DOHH2 (cell line): ENCODE results near the gene ZBED2.

Experiments used
- H3F3A ChIP-seq: fragments of 200-600 bp; sonication (generic), shearing (Covaris generic); 2 replicates; pipeline ENCODE4 v1.6.0; 2016; ENCODE audit warnings: antibody characterized with exemption, mild to moderate bottlenecking; ENCODE audit not compliant: control insufficient read depth, insufficient read depth
- H3K27ac ChIP-seq: fragments of 200-600 bp; sonication (generic); 2 replicates; pipeline ENCODE4 v1.5.1; 2014; ENCODE audit warnings: low read depth, mild to moderate bottlenecking, low read length, moderate library complexity
- H3K27me3 ChIP-seq: fragments of 200-600 bp; sonication (generic); 2 replicates; pipeline ENCODE4 v1.6.1; 2014; ENCODE audit warnings: mild to moderate bottlenecking, low read length, mixed read lengths; ENCODE audit not compliant: control insufficient read depth
- H3K36me3 ChIP-seq: fragments of 200-600 bp; sonication (generic); 2 replicates; pipeline ENCODE4 v1.6.1; 2014; ENCODE audit warnings: mild to moderate bottlenecking, low read length, moderate library complexity, mixed read lengths; ENCODE audit not compliant: control insufficient read depth
- H3K4me1 ChIP-seq: fragments of 200-600 bp; sonication (generic); 2 replicates; pipeline ENCODE4 v1.6.1; 2014; ENCODE audit warnings: mild to moderate bottlenecking, low read length, mixed read lengths; ENCODE audit not compliant: control insufficient read depth
- H3K4me2 ChIP-seq: fragments of 200-600 bp; sonication (generic); 2 replicates; pipeline ENCODE4 v1.6.0; 2014; ENCODE audit warnings: mild to moderate bottlenecking, low read length, moderate library complexity
- H3K4me3 ChIP-seq: fragments of 200-600 bp; sonication (generic); 2 replicates; pipeline ENCODE4 v1.5.1; 2014; ENCODE audit warnings: mild to moderate bottlenecking, low read length, mixed read lengths
- H3K79me2 ChIP-seq: fragments of 200-600 bp; sonication (generic); 2 replicates; pipeline ENCODE4 v1.6.1; 2014; ENCODE audit warnings: mild to moderate bottlenecking, low read length, mixed read lengths; ENCODE audit not compliant: control insufficient read depth
- H3K9me2 ChIP-seq: fragments of 200-600 bp; sonication (generic); replicated peaks from 2 replicates; pipeline ENCODE4 v1.6.1; 2014; ENCODE audit warnings: mild to moderate bottlenecking, low read length, mixed read lengths; ENCODE audit not compliant: control insufficient read depth
- H3K9me3 ChIP-seq: fragments of 200-600 bp; sonication (generic); 2 replicates; pipeline ENCODE4 v1.6.1; 2014; ENCODE audit warnings: antibody characterized with exemption, low read length, mixed read lengths; ENCODE audit not compliant: control insufficient read depth, insufficient read depth
- H4K20me1 ChIP-seq: fragments of 200-600 bp; sonication (generic); 2 replicates; pipeline ENCODE4 v1.6.0; 2014; ENCODE audit warnings: low read depth, mild to moderate bottlenecking, antibody characterized with exemption, low read length, moderate library complexity; ENCODE audit not compliant: control insufficient read depth, insufficient read depth
- EZH2phosphoT487 ChIP-seq: fragments of 200-600 bp; sonication (generic); IDR thresholded peaks from 2 replicates; pipeline ENCODE4 v1.6.1; 2017; ENCODE audit warnings: borderline replicate concordance, mild to moderate bottlenecking, antibody characterized with exemption, low read length, moderate library complexity, mixed read lengths
- TF ChIP-seq, protein P1 (sequence below): fragments of 200-600 bp; sonication (generic); IDR thresholded peaks from one replicate; pipeline ENCODE4 v1.5.1; 2014; ENCODE audit warnings: antibody characterized with exemption, mild to moderate bottlenecking, low read depth, low read length; ENCODE audit not compliant: poor library complexity, severe bottlenecking

ZBED2 gene

DNA sequence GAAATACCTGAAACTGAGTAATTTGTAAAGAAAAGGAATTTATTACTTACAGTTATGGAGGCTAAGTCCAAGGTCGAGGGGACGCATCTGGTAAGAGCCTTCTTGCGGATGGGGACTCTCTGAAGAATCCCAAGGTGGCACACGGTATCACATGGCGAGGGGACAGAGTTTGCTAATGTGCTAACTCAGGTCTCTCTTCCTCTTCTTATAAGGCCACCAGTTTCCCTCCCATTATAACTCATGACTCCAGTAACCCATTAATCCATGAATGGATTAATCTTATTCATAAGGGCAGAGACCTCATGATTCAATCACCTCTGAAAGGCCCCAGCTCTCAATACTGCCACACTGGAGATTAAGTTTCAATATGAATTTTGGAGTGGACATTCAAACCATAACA is 15.7 kb downstream of the ZBED2 start:
- Histone ChIP-seq H3K27me3 (0 out of 2 replicates have a peak, but pooled peaks cover 3% of the 10 kb centered on the region), H3K79me2 (no peaks in the 10 kb centered on the region), H3K4me1 (no peaks in the 10 kb centered on the region), H3K27ac (no peak overlapping the region), H3F3A (no peaks in the 10 kb centered on the region), H3K9me3 (no peaks in the 10 kb centered on the region), H3K4me3 (no peak overlapping the region), H3K9me2 (no peaks in the 10 kb centered on the region; the same call in 1 of the 2 replicates), H3K36me3 (no peaks in the 10 kb centered on the region), H4K20me1 (no peaks in the 10 kb centered on the region), H3K4me2 (no peak overlapping the region)
- TF ChIP-seq, protein P1, sequence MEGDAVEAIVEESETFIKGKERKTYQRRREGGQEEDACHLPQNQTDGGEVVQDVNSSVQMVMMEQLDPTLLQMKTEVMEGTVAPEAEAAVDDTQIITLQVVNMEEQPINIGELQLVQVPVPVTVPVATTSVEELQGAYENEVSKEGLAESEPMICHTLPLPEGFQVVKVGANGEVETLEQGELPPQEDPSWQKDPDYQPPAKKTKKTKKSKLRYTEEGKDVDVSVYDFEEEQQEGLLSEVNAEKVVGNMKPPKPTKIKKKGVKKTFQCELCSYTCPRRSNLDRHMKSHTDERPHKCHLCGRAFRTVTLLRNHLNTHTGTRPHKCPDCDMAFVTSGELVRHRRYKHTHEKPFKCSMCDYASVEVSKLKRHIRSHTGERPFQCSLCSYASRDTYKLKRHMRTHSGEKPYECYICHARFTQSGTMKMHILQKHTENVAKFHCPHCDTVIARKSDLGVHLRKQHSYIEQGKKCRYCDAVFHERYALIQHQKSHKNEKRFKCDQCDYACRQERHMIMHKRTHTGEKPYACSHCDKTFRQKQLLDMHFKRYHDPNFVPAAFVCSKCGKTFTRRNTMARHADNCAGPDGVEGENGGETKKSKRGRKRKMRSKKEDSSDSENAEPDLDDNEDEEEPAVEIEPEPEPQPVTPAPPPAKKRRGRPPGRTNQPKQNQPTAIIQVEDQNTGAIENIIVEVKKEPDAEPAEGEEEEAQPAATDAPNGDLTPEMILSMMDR, result no peak
- no peak for TF ChIP-seq EZH2phosphoT487

- Histone ChIP-seq H3K9me2 (no peaks in the 10 kb centered on the region; the same call in 1 of the 2 replicates), H3K4me1 (no peaks in the 10 kb centered on the region), H3K36me3 (no peaks in the 10 kb centered on the region), H3F3A (no peaks in the 10 kb centered on the region), H3K9me3 (no peaks in the 10 kb centered on the region), H4K20me1 (no peaks in the 10 kb centered on the region), H3K4me3 (no peak overlapping the region), H3K27ac (no peak overlapping the region), H3K27me3 (0 out of 2 replicates have a peak, but pooled peaks cover 3% of the 10 kb centered on the region), H3K4me2 (no peak overlapping the region), H3K79me2 (no peaks in the 10 kb centered on the region)
- no peak for TF ChIP-seq EZH2phosphoT487
- TF ChIP-seq, protein P1, result no peak
Observed at GRCh38 chr3:111578867-111579266, 16.3 kb downstream of the ZBED2 start.

DNA sequence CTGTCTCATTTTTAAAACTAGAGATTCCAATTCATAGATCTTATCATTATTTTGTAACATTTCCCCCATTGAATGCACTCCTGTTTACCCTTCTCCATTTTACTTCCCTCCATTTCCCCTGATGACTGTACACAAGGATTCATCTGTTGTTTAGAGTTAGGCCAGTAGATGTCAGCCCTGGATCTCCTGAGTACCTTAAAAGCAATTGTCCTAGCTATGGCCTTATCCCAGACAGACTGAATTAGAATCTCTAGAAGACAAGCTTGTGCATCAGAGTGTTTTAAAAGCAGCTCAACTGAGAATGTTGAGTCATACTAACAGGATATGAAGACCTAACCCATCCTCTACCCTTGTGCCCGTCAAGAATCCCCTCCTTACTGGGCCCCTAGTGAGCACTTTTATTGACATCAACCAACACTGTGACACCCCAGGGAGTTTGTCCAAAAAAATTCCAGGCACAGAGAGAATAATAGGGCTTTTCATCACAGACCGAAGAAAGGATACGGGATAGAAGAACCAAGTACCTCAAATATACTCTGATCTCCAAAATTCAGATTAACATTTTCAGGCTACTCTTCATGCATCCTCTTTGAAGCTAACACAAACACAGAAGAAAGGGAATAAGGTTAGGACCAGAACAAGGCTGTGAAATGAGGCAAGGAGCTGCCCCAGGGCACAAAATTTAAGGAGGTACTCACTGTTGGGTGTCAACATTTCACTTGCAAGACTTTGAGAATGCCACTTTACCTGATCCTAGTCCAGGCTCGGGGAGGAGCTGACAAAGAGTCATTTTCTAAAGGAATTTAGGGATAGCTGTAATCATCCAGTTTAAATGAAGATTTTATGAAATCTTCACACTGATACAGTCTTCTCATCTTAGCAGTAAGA is 17.1 kb downstream of the ZBED2 start:
- H3F3A ChIP-seq, result no peaks in the 10 kb centered on the region
- no peaks in the 10 kb centered on the region; the same call in 1 of the 2 replicates for H3K9me2 ChIP-seq
- H3K9me3 ChIP-seq, result no peaks in the 10 kb centered on the region
- no peak overlapping the region for H3K4me3 ChIP-seq
- no peaks in the 10 kb centered on the region for H3K4me1 ChIP-seq
- no peaks in the 10 kb centered on the region for H3K79me2 ChIP-seq
- 0 out of 2 replicates have a peak, but pooled peaks cover 3% of the 10 kb centered on the region for H3K27me3 ChIP-seq
- H4K20me1 ChIP-seq, result no peaks in the 10 kb centered on the region
- no peak overlapping the region for H3K27ac ChIP-seq
- H3K4me2 ChIP-seq, result no peak overlapping the region
- TF ChIP-seq, protein P1, result peak; percentile 44
- no peak for TF ChIP-seq EZH2phosphoT487
- no peaks in the 10 kb centered on the region for H3K36me3 ChIP-seq
